AG09319 (cell line): Measurements from ENCODE around the gene CUX1.

Source experiments
- DNase-seq: peaks from one replicate; pipeline ENCODE4 v3.0.0-alpha.2; 2010; ENCODE audit warnings: low read depth; ENCODE audit errors: extremely low read depth
- TF ChIP-seq, protein P1 (sequence below): IDR thresholded peaks from 2 replicates; pipeline ENCODE4 v1.5.1; 2011; ENCODE audit warnings: low read depth, mild to moderate bottlenecking, inconsistent platforms, low read length, moderate library complexity

The CUX1 gene

DNA sequence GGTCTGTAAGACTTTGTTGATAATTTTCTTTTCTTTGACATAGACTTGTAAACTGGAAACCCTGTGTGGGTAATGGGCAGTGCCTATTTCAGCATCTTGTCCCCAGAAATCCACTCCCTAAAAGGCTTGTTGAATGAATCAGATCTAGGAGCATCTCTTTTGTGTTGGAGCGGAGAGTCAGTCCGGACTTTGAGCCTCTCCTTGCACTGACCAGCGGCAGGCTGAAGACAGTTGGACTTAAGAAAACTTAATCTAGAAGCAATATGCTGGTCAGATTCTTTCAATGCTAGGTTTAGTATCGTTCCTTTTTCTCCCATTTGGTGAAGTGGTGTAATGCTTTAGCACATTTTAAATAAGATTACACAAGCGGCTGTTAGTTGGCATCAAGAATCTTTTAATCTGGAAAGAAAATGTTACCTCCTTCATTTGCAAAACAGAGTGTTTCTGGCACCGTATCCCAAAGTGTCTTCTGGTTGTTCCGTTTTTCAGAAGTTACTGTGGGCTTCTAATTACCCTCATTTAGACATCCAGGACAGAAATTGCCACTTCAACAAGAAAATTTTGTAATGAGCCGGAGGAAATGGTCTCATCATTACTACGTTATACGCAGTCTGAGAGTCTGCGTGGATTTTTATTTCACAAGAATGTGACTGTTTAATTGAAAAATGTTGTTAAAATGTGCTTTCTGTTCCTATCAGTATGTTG is 74.7 kb downstream of the CUX1 start:
- no peak for DNase-seq
- TF ChIP-seq, protein P1, sequence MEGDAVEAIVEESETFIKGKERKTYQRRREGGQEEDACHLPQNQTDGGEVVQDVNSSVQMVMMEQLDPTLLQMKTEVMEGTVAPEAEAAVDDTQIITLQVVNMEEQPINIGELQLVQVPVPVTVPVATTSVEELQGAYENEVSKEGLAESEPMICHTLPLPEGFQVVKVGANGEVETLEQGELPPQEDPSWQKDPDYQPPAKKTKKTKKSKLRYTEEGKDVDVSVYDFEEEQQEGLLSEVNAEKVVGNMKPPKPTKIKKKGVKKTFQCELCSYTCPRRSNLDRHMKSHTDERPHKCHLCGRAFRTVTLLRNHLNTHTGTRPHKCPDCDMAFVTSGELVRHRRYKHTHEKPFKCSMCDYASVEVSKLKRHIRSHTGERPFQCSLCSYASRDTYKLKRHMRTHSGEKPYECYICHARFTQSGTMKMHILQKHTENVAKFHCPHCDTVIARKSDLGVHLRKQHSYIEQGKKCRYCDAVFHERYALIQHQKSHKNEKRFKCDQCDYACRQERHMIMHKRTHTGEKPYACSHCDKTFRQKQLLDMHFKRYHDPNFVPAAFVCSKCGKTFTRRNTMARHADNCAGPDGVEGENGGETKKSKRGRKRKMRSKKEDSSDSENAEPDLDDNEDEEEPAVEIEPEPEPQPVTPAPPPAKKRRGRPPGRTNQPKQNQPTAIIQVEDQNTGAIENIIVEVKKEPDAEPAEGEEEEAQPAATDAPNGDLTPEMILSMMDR: no peak

DNA sequence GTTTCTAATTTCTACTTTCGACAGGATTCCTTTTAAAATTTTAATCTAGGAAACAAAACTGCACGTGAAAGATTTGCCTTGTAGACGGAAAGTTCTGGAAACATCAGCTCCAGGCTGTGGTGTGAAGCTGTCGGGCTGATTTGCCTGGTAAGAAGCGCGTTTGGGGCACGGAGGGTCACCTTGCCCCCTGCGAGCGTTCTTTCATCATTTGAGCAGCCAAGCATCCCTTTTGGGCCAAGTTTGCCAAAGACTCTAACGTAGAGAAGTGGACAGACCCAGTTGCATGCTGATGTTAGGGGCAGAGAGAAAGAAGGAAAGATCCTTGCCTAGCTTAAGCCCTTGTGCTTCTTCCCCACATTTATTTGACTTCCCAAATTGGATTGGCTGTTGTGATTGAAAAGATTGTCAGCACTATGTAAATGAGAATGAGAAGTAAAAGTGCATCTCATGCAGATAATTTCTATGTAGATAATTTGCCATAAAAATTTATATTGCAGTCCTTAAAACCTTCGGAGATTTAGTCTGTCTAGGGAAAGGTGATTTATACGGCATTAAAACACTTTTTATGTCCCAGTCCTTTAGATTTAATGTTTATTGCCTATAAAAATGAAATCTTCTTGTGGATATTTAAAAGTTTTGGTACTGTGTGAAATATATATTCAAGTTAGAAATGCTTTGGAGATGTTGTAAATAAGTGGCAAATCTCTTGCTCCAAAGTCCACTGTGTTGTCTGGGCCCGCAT is 76.1 kb downstream of the CUX1 start:
- TF ChIP-seq, protein P1: no peak
- no peak for DNase-seq

DNA sequence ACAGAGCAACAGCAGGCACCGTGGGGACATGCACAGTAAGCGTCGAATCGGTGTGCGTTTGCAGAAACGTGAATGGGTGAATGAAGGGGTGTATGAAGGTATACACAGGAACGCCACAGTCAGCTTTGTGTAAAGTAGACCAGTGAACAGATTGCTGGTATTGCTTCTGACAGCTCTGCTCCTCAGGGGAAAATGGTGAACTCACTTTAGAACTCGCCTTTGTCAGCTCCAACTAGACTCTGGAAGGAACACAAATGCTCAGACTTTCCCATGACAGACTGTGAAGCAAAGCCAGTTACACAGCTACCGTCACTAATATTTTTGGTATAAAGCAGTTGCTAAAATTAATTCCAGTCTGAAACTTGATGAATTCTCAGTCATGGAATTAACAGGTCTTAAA is 78.9 kb downstream of the CUX1 start:
- DNase-seq: no peak
- TF ChIP-seq, protein P1: no peak

DNA sequence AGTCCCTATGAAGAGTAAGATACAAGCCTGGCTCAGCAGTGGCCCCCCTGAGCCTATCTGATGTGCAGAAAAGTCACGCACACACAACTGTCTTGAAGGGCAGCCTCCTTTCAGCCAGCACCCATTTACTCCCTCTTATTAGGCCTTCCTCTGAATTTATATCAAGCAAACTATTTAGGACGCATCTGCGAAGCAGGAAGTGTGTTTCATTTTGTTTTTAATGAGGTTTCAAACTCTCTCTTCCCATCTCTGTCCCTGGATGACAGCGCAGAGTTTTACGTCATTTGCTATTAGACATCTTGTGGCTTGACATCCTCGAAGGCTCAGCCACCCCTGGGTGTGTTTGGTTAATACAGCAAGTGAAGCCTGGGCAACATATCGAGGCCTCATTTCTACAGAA is 79.5 kb downstream of the CUX1 start:
- no peak for DNase-seq
- TF ChIP-seq, protein P1: no peak

DNA sequence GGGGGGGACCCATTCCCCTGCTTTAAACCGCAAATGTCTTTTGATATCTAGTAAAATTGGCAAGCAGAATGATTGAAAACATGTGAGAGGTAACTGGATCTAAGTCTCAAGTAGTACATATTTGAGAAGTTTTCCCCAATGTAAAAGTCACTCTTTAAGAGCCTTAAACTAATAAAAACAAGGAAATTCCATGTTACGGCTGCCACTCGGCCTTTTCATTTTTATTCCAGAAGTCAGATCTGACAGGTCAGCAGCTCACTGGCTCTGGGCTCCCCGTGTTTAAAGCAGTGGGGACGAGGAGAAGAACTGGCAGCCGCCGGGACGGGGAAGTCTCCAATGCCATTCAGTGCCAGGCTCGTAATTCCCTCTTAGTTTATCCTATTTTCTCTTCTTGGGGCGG is 80.7 kb downstream of the CUX1 start:
- TF ChIP-seq, protein P1: no peak
- DNase-seq: no peak

DNA sequence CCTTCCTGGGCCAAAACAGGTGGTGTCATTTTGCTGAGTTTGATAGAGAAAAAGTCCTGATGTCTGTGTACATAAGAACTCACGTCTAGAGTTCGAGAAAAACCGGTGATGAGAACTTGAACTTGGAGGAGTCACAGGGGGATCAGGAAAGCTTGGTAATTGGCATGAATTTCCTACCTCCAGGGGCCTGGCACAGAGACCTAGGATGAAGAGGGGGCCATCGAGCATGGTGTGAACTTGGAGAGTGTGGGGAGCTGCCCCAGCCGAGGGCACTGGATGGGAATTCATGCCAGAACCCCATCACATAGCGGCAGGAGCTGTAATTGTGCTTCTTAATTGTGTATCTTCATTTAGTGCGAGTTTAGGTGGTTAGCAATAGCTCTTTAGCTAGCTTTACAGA is 82.2 kb downstream of the CUX1 start:
- DNase-seq: no peak
- TF ChIP-seq, protein P1: no peak

DNA sequence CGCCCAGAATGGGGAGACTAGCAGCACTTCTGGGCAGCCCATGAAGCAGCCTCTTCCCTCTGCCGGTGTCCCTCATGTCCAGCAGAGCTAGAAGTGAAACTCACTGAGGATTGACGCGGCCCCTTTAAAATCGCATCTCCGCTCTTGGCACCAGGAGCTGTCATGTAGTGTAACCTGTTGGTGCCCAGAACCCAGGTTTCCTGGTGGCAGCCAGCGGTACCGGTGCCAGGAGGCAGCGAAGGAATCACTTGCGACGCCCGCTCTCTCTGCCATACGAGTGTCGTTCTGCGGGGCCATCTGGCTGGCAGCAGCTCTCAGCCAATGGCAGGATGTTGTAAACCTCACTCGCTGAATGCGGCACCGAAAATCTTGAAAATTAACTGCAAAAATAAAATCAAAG is 82.7 kb downstream of the CUX1 start:
- TF ChIP-seq, protein P1: peak; percentile 7
- DNase-seq: no peak
